ENCODE measurements around the gene DLX5. TPM values are rescaled to one million over a fixed set of nuclear protein-coding genes. Genes with fewer than 3 reads are reported as not detected.

The DLX5 gene
- total RNA-seq, 1 donor from 2014 or later: 1.3 TPM

DNA sequence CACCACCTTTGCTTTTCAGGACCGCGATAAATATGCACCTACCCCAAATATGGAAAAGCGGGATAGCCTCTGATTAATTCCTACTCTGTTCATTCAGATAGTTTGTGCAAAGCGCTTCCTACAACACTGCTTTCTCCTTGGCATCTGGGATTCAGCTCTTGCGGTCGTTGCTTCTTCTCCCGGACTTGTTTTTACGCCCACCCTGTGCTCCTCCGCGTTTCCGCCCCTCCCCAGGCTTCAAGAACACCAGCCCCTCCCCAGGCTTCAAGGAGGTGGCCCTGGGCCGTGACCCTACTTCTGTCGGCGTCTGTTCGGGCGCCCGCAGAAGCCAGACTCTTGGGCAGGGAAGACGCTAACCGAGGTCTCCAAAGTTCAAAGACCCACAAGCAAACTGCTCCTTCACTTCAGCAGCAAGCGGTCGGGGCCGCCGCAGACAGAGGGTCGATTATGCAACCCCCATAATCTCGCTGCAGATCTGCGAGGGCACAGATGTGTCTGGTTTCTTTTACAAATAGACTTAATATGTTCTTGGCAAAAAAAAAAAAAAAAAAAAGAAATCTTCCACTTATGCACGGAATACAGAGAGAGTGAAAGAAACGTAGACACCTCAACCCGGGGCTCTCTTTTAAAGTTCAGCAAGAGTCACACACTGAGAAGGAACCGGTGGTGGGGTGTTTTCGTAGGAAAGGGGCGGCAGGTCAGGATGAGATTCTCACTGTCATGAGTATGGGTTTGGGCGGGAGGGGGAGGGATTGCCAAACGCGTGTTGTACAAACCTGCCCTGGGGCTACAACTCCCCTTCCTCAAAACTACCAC, 1.9 kb downstream of the DLX5 start:
- Histone ChIP-seq H2AFZ (ENCODE audit: low read depth, low read length) (no peak overlapping the region), H3K4me3 (ENCODE audit: insufficient read depth, low read depth, low read length) (no peak overlapping the region), H3K9ac (ENCODE audit: low read length) (no peak overlapping the region), H3K9me3 (ENCODE audit: insufficient read depth, low read depth, low read length) (peaks cover 12% of the 10 kb centered on the region), H3K27me3 (ENCODE audit: insufficient read depth, low read length) (peaks cover 96% of the 10 kb centered on the region), H3K79me2 (ENCODE audit: insufficient read depth, low read length) (no peaks in the 10 kb centered on the region), H3K4me2 (ENCODE audit: low read length) (no peak overlapping the region), H4K20me1 (ENCODE audit: insufficient read depth, low read length) (no peaks in the 10 kb centered on the region), H3K4me1 (ENCODE audit: insufficient read depth, low read length) (peaks cover 7% of the 10 kb centered on the region), H3K36me3 (ENCODE audit: insufficient read depth, low read length) (no peaks in the 10 kb centered on the region), H3K27ac (ENCODE audit: low read depth, low read length) (no peak overlapping the region)
- Mint-ChIP-seq H3K27me3 (ENCODE audit: low read depth, unreplicated experiment) (peaks cover 77% of the 10 kb centered on the region), H3K9me3 (ENCODE audit: unreplicated experiment) (peaks cover 17% of the 10 kb centered on the region), H3K4me1 (ENCODE audit: low read depth, unreplicated experiment) (peaks cover 20% of the 10 kb centered on the region), H3K4me3 (ENCODE audit: unreplicated experiment) (peak overlapping the region; percentile 79), H3K36me3 (ENCODE audit: low read depth, unreplicated experiment) (peaks cover 4% of the 10 kb centered on the region), H3K27ac (ENCODE audit: unreplicated experiment) (peak overlapping the region; percentile 58)
- TF ChIP-seq EZH2 (IDR thresholded peaks at IDR 0.05; ENCODE audit: insufficient read depth, low read length): no peak
- TF ChIP-seq, protein P1, sequence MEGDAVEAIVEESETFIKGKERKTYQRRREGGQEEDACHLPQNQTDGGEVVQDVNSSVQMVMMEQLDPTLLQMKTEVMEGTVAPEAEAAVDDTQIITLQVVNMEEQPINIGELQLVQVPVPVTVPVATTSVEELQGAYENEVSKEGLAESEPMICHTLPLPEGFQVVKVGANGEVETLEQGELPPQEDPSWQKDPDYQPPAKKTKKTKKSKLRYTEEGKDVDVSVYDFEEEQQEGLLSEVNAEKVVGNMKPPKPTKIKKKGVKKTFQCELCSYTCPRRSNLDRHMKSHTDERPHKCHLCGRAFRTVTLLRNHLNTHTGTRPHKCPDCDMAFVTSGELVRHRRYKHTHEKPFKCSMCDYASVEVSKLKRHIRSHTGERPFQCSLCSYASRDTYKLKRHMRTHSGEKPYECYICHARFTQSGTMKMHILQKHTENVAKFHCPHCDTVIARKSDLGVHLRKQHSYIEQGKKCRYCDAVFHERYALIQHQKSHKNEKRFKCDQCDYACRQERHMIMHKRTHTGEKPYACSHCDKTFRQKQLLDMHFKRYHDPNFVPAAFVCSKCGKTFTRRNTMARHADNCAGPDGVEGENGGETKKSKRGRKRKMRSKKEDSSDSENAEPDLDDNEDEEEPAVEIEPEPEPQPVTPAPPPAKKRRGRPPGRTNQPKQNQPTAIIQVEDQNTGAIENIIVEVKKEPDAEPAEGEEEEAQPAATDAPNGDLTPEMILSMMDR (IDR thresholded peaks at IDR 0.05; ENCODE audit: insufficient read depth, low read depth, low read length): no peak
- no peak for FAIRE-seq
- no peak for DNase-seq (ENCODE audit: low read depth)

DNA sequence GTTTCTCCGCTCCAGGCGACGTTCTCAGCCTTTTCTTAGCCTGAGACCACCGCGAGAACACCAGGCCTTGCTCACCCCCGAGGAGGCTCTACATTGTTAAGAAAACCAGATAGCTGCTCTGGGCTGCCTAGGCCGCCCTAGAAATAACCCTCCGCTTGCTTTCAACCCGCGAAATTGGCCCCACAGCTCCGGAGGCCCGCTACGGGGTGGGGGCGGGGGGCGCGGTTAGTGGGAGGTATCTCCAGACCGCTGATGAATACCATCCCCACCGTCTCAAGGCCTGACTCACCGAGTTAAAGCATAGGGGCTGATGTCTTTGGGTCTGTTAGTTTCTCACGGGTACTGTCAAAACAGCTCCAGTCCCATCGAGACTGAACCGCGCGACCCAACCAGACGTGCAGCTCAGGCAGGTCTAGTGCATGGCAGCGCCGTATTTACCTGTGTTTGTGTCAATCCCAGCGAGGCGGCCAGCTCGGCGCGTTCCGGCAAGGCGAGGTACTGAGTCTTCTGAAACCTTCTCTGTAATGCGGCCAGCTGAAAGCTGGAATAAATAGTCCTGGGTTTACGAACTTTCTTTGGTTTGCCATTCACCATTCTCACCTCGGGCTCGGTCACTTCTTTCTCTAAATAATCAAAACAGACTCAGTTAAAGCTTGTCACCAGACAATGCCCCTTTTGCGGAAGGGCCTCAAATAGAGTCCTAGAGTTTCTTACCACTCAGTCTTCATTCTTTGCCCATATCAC, 2.7 kb downstream of the DLX5 start:
- no peaks in the 10 kb centered on the region for H4K20me1 ChIP-seq (ENCODE audit: insufficient read depth, low read length)
- Mint-ChIP-seq H3K36me3 (ENCODE audit: low read depth, unreplicated experiment) (peaks cover 4% of the 10 kb centered on the region), H3K27me3 (ENCODE audit: low read depth, unreplicated experiment) (peaks cover 82% of the 10 kb centered on the region), H3K4me1 (ENCODE audit: low read depth, unreplicated experiment) (peaks cover 21% of the 10 kb centered on the region), H3K9me3 (ENCODE audit: unreplicated experiment) (peaks cover 21% of the 10 kb centered on the region), H3K27ac (ENCODE audit: unreplicated experiment) (peak overlapping the region; percentile 79), H3K4me3 (ENCODE audit: unreplicated experiment) (peak overlapping the region; percentile 79)
- H3K79me2 ChIP-seq (ENCODE audit: insufficient read depth, low read length): no peaks in the 10 kb centered on the region
- H3K4me2 ChIP-seq (ENCODE audit: low read length): peak overlapping the region; percentile 33
- no peak overlapping the region for H3K4me3 ChIP-seq (ENCODE audit: insufficient read depth, low read depth, low read length)
- no peak overlapping the region for H3K27ac ChIP-seq (ENCODE audit: low read depth, low read length)
- no peak for FAIRE-seq
- H3K9me3 ChIP-seq (ENCODE audit: insufficient read depth, low read depth, low read length): peaks cover 12% of the 10 kb centered on the region
- peak overlapping the region; percentile 26 for H2AFZ ChIP-seq (ENCODE audit: low read depth, low read length)
- TF ChIP-seq EZH2 (IDR thresholded peaks at IDR 0.05; ENCODE audit: insufficient read depth, low read length): peak; percentile 72
- TF ChIP-seq, protein P1 (IDR thresholded peaks at IDR 0.05; ENCODE audit: insufficient read depth, low read depth, low read length): no peak
- H3K9ac ChIP-seq (ENCODE audit: low read length): no peak overlapping the region
- H3K36me3 ChIP-seq (ENCODE audit: insufficient read depth, low read length): no peaks in the 10 kb centered on the region
- DNase-seq (ENCODE audit: low read depth): no peak
- peaks cover 5% of the 10 kb centered on the region for H3K4me1 ChIP-seq (ENCODE audit: insufficient read depth, low read length)
- H3K27me3 ChIP-seq (ENCODE audit: insufficient read depth, low read length): peaks cover 96% of the 10 kb centered on the region

All from astrocyte (in vitro differentiated cells and primary cell).